AG08395 (cell line): ENCODE results near the gene EPS8L1.
"Not testable (repeated sequence)": the region's sequence is repeated elsewhere in the genome, so short reads cannot be mapped to it uniquely, and the experiment has no call there.

Source experiments
- DNase-seq: peaks from one replicate; pipeline ENCODE4 v3.0.0; 2012; ENCODE audit warnings: mixed read lengths, low spot score

Gene EPS8L1

DNA sequence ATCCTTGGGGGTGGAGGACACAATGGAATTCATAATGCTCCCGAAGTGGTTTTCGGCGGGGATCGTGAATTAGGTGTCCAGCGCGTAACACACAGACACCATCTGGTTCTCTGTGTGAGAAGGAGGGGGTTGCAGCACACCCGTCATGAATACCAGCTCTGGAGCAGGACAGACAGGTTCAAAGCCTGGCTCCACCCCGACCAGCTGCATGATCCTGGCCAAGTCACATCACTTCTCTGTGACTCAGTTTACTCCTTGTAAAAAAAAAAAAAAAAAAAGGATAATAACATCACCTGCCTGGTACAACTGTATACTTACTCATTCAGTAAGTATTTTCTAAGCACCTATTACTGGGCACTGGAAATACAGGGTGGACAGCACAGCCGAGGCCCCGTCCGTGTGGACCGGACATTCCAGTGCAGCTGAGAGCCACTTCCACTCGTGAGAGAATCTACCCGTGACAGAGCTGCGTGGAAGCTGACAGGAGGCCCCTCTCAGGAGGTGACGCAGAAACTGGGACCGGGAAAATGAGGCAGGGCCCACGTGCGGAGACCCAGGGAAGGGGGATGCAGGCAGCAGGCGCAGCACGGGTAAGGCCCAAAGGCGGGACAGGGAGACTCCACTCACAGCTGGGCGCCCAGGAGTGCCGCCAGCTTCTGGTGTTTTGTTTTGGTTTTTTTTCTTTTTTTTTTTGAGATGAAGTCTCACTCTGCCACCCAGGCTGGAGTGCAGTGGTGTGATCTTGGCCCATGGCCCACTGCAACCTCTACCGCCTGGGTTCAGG, 24.7 kb upstream of the EPS8L1 start:
- DNase-seq: no peak

- no peak for DNase-seq
Observed at GRCh38 chr19:55053735-55054134, 21.9 kb upstream of the EPS8L1 start.

DNA sequence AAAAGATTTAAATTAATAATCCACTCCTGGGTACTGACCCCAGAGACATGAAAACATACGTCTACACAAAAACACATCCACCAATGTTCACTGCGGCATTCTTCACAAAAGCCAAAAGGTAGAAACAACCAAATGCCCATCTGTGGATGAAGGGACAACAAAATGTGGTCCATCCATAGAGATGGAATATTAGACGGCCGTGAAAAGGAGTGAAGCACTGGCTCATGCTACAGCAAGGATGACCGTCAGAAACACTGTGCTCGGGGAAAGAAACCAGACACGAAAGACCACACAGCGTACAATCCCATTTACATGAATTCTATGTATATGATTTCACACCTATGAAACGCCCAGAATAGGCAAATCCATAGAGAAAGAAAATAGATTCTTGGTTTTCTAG, 18.8 kb upstream of the EPS8L1 start:
- no peak for DNase-seq

DNA sequence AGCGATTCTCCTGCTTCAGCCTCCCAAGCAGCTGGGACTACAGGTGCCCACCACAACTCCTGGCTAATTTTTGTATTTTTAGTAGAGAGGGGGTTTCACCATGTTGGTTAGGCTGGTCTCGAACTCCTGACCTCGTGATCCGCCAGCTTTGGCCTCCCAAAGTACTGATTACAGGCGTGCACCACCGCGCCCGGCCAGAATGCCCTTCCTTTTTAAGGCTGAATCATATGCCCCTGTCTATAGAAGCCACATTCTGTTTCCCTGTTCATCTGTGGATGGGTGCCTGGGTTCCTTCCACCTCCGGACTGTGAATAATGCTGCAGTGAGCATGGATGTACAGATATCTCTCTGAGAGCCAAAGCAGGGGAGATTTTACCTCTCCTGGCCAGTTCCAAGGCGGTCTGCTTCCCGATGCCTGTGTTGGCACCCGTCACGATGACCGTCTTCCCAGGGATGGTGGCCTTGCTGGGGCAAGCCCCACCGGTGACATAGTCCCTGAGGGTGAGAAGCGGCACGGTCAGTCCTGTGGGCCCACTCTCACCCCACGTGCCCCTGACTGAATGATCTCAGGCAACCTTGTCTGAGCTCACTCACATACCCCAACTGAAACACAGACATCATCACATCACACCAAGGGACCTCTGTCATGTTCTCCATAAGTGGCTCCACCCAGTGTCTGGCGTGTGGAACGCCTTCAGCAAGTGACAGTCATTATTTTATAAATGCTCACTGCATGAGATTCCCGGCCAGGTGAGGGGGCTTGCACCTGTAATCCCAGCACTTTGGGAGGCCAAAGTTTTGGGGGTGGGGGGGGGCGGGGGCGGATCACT, 16.7 kb upstream of the EPS8L1 start:
- DNase-seq: no peak

DNA sequence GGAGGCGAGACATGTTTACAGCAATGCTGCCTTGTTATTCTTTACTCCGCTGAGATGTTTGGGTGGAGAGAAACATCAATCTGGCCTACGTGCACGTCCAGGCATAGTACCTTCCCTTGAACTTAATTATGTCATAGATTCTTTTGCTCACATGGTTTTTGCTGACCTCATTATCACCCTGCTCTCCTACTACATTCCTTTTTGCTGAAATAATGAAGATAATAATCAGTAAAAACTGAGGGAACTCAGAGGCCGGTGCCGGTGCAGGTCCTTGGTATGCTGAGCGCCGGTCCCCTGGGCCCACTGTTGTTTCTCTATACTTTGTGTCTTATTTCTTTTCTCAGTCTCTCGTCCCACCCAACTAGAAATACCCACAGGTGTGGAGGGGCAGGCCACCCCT, 15.4 kb upstream of the EPS8L1 start:
- not testable (repeated sequence) for DNase-seq

DNA sequence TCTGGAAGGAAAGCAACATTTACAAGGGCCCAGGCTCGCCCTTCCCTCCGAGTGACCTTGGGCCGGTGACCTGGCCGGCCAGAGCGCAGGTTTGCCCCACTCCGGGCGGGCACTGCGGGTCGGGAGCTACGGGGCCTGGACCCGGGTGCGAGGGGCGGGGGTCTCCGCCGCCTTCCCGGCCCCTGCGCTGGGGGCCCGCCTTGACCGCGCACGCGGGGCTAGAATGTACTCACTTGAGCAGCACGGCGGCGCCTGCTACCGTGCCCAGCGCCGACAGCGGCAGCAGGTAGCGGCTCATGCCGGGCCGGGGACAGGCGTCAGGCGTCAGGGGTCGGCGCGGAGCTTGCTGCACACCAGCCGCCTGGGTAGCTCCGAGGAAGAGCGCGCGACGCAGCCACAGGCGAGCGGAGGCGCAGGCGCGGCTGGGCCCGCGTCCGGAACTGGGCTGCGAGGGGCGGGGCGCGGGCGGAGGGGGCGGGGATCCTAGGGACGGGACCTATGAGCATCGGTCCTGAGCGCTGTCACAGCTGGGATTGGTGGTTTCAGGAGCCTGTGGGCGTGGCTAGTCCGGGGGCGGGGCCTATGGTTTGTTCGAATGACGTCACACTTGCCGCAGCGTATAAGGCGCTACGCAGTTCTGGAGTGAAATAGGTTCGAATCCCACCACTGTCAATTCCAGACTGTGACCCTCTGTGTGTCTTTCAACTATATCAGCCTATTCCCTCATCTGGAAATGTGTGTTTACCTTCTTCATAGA, 12.8 kb upstream of the EPS8L1 start, which contains the start of gene RDH13:
Gene RDH13, minus strand, starts transcription at position 414 of the 757 bp plus-strand sequence. Its CDS starts 116 bp downstream, at position 298.
- DNase-seq: peak; percentile 99

- no peak for DNase-seq
Observed at GRCh38 chr19:55063492-55063843, 12.2 kb upstream of the EPS8L1 start.

DNA sequence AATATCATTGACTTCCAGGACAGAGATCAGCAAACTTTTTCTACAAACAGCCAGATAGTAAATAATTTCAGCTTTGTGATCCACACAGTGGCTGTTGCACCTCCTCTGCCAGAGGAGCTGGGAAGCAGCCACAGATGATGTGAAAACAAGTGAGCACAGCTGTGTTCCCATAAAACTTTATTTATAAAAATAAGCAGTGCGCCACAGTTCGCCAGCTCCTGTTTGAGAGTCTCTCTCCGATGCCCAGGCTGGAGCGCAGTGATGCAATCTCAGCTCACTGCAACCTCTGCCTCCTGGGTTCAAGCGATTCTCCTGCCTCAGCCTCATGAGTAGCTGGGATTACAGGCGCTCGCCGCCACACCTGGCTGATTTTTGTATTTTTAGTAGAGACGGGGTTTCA, 10.2 kb upstream of the EPS8L1 start:
- not testable (repeated sequence) for DNase-seq

GRCh38 chr19:55066107-55066709, 9.5 kb upstream of the EPS8L1 start:
- DNase-seq: no peak

DNA sequence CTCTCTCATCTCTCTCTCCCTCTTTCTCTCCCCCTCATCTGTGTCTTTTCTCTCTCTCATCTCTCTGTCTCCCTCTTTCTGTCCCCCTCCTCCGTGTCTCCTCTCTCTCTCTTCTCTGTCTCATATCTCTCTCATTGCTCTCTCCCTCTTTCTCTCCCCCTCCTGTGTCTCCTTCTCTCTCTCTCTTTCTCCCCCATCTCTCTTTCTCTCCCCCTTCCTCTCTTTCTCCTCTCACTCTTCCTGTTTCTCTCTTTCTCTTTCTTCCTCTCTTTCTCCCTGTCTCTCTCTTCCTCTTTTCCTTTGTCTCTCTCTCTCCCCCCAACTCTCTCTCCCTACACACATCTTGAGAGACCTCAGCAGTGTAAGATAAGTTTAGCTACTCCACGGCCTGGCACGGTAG, 7.8 kb upstream of the EPS8L1 start:
- DNase-seq: no peak

GRCh38 chr19:55068950-55069864, 6.5 kb upstream of the EPS8L1 start:
- no peak for DNase-seq

GRCh38 chr19:55069865-55070197, 5.8 kb upstream of the EPS8L1 start:
- DNase-seq: no peak

DNA sequence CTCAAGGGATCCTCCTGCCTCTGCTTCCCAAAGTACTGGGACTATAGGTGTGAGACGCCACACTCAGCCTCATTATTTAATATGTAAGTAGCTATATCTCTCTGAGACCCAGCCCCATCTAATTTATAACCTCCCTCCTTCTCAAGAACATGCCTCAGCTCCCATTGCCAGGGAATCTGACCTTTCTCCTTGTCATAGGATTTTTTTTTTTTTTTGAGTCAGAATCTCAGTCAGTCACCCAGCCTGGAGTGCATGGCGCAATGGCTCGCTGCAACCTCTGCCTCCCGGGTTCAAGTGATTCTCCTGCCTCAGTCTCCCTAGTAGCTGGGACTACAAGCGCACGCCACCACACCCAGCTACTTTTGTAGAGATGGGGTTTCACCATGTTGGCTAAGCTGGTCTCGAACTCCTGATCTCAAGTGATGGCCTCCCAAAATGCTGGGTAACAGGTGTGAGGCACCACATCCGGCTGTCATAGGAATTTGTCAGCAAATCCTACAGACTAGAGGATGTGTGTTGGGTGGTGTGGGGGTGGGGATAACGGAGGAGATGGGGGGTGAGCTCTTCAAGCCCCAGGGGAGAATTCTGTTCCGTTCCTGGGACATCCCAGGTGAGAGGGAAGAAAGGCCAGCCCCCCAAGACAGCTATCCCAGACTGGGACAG, 5.1 kb upstream of the EPS8L1 start:
- no peak for DNase-seq

DNA sequence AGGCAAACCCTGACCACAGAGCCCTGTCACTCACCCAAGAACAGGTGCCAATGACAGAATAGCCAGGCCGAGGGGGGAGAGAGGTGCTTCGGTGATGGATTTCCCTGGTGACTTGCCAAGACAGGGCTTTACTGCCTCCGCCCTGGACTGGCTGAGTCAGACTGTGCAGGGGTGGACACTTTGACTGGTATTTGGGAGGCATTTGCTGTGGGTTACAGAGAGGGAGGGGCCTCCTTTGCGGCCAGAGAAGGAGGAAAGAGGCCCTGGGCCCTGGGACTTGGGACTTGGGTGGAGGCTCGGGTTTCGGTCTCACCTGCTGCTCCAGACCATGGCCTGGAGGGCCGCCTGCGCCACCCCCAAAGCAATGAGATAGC, 4.6 kb upstream of the EPS8L1 start:
- peak; percentile 74 for DNase-seq

- DNase-seq: no peak
Observed at GRCh38 chr19:55071913-55072312, 3.8 kb upstream of the EPS8L1 start.

DNA sequence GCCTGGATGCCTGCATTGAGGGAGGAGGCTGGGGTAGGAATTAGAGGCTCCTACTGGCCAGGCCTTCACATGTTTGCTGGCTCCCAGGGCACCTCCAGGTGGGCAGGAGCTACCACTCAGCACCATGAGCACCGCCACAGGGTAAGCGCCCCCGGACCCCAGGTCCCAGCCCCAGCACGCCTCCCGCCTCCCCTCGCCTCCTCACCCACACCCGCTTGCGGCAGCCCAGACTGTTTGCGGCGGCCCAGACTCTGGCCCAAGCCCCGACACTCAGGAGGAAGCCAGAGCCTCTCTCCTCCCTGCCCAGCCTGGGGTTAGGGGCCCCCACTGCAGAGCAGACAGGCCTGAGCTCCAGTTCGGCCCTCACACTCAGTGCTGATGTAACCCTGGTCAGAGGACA, 652 bp downstream of the EPS8L1 start:
- no peak for DNase-seq

DNA sequence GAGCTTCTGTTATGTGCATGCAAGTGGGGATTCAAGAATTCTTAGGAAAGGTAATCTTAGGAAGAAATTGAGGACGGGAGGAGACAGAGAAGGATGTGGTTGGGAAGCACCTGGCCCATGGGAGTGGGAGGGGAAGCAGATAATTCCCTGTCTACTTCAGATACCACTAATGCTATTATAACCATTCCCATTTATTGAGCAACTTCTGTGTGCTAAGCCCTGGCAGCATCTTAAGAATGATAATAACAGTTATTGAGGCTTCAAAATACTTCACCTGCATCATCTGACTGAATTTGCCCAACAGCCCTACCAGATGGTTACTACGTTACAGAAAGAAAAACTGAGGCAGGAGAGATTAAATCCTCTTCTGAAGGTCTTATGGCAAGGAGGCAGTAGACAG, 1.4 kb downstream of the EPS8L1 start:
- DNase-seq: no peak

GRCh38 chr19:55078996-55079395, 3.3 kb downstream of the EPS8L1 start:
- DNase-seq: no peak

- no peak for DNase-seq
Observed at GRCh38 chr19:55079400-55080038, 3.9 kb downstream of the EPS8L1 start.
